ENCODE results near the gene RUNX1.

DNA sequence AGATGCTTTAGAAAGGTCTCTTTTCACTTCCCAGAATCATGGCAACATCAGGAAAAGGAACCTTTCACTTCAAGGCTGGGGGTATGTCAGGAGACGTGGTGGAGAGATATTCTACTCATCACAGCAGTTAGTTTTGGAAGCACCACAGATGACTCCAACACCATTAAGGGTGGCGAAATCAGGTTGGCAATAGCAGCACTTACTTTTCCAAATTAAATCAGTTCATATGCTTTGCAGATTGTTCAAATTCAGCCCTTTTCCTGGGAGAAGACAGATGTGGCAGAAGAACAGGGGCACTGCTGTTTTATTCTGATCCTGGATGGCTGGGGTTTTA is 79.0 kb downstream of the RUNX1 start:
- TF ChIP-seq ZNF565 (CRISPR knock-in tag; conservative IDR thresholded peaks at IDR 0.05; ENCODE audit: low read depth) (no peak), ZFP30 (CRISPR knock-in tag; IDR thresholded peaks at IDR 0.05) (no peak), ZNF8 (CRISPR knock-in tag; IDR thresholded peaks at IDR 0.05) (no peak), ISL1 (CRISPR knock-in tag; IDR thresholded peaks at IDR 0.05) (no peak), GLIS3 (CRISPR knock-in tag; IDR thresholded peaks at IDR 0.05) (no peak), PPARA (CRISPR knock-in tag; IDR thresholded peaks at IDR 0.05; ENCODE audit: borderline replicate concordance) (no peak), ARNTL (CRISPR knock-in tag; IDR thresholded peaks at IDR 0.05; ENCODE audit: borderline replicate concordance, low read depth) (no peak), RARB (CRISPR knock-in tag; IDR thresholded peaks at IDR 0.05) (no peak), ESRRG (CRISPR knock-in tag; IDR thresholded peaks at IDR 0.05) (no peak)

Measured in SK-N-SH treated with all-trans-retinoic acid at 6 μM for 48 hours (cell line).